RKO (cell line): Measurements from ENCODE around the gene AATK.
"Not testable (repeated sequence)": the region's sequence is repeated elsewhere in the genome, so short reads cannot be mapped to it uniquely, and the experiment has no call there.

Source experiments
- DNase-seq: peaks from one replicate; pipeline ENCODE4 v3.0.0-alpha.2; 2016; ENCODE audit warnings: low spot score

The AATK gene

GRCh38 chr17:81091774-81092517 lies 74.1 kb downstream of the AATK start:
- no peak for DNase-seq

GRCh38 chr17:81091154-81091553 lies 74.9 kb downstream of the AATK start:
- no peak for DNase-seq

- DNase-seq = no peak
Measured at GRCh38 chr17:81090361-81091136, 75.5 kb downstream of the AATK start.

- no peak for DNase-seq
Measured at GRCh38 chr17:81086789-81087551, 79.1 kb downstream of the AATK start.

- no peak for DNase-seq
Measured at GRCh38 chr17:81085420-81085911, 80.6 kb downstream of the AATK start.

GRCh38 chr17:81084680-81085419 lies 81.2 kb downstream of the AATK start:
- no peak for DNase-seq

GRCh38 chr17:81083125-81083765 lies 82.8 kb downstream of the AATK start:
- no peak for DNase-seq

GRCh38 chr17:81082177-81083073 lies 83.6 kb downstream of the AATK start:
- no peak for DNase-seq

GRCh38 chr17:81081222-81082176 lies 84.5 kb downstream of the AATK start:
- DNase-seq = no peak

- DNase-seq = no peak
Measured at GRCh38 chr17:81080019-81080418, 86.0 kb downstream of the AATK start.

GRCh38 chr17:81078026-81078913 lies 87.8 kb downstream of the AATK start:
- not testable (repeated sequence) for DNase-seq

GRCh38 chr17:81076141-81076679 lies 89.8 kb downstream of the AATK start:
- DNase-seq = no peak

GRCh38 chr17:81075307-81075706 lies 90.7 kb downstream of the AATK start:
- DNase-seq = no peak

GRCh38 chr17:81074875-81075274 lies 91.1 kb downstream of the AATK start:
- no peak for DNase-seq

- DNase-seq = no peak
Measured at GRCh38 chr17:81073967-81074839, 91.8 kb downstream of the AATK start.
